ENCODE measurements around the gene OR13A1.
"Not testable (repeated sequence)": the region's sequence is repeated elsewhere in the genome, so short reads cannot be mapped to it uniquely, and the experiment has no call there.

OR13A1 gene

GRCh38 chr10:45280113-45280760 lies 35.2 kb downstream of the OR13A1 start:
- no peak for DNase-seq

DNA sequence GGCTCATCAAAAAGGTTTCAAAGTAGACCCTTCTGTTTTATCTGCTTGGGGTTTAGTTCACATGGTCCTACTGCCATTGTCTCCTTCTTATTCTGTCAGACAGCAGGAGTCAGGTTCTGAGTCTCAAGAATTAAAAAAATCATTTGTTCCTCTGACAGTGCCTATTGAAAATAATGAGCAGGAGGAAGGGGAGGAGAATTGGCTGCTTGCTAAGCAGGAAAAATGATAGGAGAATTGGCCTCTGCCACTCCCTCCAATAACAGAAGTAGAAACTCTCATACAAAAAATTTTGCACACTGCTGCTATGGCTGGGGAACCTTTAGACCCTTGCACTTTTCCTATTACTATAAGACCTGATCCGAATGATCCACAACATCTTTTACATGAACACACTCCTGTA lies 35.7 kb downstream of the OR13A1 start:
- DNase-seq: no peak

GRCh38 chr10:45278860-45279498 lies 36.4 kb downstream of the OR13A1 start:
- no peak for DNase-seq

DNA sequence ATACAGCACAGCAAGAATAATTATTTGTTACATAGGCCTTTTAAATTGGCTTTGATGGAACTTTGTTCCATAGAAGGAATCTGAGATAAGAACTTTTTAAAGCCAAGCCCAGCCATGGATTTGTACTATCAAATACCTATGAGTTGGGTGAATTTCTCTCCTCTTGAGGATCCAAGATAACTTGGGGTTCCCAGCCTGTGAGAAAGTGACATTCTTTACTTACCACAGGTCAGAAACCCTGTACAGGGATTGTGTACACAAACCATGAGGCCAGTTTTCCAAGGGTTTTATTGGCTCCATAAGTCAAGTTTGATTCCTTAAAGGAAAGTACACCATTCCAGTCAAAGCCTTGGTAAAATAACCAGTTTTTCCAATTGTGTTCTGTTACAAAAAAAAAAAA lies 39.3 kb downstream of the OR13A1 start:
- not testable (repeated sequence) for DNase-seq

DNA sequence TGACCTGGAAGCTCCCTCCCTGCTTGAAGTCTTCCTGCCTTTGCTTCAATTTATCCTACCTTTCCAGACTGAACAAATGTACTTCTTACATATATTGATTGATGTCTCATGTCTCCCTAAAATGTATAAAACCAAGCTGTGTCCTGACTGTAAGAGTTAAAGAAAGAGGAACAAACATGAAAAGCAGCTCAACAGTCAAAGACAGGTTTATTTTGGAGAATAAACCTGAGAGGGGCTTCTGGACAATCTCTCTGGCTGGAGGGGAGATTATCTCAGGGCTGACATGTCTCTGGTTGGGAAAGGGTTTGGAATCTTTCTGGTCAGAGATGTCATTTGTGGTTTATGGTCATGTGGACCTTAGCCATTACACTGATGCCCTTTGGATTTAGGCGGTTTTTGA lies 41.0 kb downstream of the OR13A1 start:
- no peak for DNase-seq

- DNase-seq: not testable (repeated sequence)
These were observed 47.6 kb downstream of the OR13A1 start for GRCh38 chr10:45267777-45268176.

GRCh38 chr10:45265996-45266395 lies 49.4 kb downstream of the OR13A1 start:
- no peak for DNase-seq

GRCh38 chr10:45261946-45262345 lies 53.5 kb downstream of the OR13A1 start:
- no peak for DNase-seq

GRCh38 chr10:45261243-45261775 lies 54.1 kb downstream of the OR13A1 start:
- DNase-seq: no peak

DNA sequence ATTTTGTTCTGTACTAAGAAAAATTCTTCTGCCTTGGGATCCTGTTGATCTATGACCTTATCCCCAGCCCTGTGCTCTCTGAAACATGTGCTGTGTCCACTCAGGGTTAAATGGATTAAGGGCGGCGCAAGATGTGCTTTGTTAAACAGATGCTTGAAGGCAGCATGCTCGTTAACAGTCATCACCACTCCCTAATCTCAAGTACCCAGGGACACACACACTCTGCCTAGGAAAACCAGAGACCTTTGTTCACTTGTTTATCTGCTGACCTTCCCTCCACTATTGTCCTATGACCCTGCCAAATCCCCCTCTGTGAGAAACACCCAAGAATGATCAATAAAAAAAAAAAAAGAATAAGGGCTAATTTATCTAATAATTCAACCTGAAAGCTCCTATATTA lies 54.8 kb downstream of the OR13A1 start:
- DNase-seq: not testable (repeated sequence)

DNA sequence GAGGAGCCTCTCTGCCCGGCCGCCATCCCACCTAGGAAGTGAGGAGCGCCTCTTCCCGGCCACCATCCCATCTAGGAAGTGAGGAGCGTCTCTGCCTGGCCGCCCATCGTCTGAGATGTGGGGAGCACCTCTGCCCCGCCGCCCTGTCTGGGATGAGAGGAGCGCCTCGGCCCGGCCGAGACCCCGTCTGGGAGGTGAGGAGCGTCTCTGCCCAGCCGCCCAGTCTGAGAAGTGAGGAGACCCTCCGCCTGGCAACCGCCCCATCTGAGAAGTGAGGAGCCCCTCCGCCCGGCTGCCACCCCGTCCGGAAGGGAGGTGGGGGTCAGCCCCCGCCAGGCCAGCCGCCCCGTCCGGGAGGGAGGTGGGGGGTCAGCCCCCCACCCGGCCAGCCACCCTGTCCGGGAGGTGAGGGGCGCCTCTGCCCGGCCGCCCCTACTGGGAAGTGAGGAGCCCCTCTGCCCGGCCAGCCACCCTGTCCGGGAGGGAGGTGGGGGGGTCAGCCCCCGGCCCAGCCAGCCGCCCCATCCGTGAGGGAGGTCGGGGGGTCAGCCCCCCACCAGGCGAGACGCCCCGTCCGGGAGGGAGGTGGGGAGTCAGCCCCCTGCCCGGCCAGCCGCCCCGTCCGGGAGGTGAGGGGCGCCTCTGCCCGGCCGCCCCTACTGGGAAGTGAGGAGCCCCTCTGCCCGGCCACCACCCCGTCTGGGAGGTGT lies 55.5 kb downstream of the OR13A1 start:
- not testable (repeated sequence) for DNase-seq

DNA sequence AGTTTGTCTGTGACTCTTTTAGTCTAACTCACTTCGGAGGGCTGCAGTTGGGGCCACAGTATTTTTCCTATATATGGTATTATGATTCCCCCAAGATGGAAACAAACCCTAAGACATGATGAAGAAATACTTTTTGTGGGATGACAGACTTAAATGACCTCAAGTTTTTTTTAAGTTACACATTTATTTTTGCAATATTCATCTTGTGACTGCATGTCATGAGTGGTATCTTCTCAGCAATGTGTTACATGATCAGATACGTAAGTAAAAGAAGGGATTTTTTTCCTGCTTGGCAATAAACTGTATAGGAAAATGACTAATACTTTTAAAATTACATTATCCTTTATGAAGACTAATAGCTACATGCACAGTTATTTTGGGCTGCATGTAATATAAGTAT lies 57.8 kb downstream of the OR13A1 start:
- no peak for DNase-seq

DNA sequence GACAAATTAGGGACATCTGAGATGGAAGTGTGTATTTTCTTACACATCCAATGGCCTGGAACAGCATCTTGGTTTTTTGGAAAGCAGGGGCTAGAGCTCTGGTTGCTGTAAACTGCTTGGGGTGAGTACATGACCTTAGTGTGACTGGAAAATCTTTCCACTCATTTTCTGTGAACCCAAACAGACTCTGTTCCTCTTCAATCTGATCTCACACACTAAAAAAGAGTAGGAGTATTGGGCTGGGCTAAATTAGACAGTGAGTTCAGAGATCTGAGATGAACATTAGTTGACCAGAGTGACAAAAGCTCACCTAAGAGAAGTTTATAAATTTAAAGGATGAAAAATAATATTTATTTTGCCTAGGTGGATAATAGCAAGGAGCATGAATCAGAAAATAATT lies 59.2 kb downstream of the OR13A1 start:
- no peak for DNase-seq

DNA sequence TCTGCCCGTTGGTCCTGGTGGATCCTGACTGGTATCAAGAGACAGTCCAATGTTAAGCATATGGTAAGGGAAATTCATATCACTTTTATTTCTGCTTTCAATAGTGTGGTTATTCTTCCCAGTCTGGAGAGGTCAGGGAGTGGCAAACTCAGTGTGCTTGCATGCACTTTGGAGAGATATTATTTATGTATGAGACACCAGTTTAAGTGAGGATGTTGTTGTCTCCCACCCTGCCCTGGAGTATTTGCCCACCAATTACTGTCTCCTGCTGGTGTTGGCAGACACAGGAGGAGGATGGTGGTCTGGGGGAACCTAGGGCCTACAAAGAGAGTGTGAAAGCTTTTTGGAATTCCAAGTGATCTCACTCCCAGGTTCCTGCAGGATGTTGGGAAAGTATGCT lies 59.7 kb downstream of the OR13A1 start:
- DNase-seq: no peak

GRCh38 chr10:45254892-45255291 lies 60.5 kb downstream of the OR13A1 start:
- DNase-seq: no peak

DNA sequence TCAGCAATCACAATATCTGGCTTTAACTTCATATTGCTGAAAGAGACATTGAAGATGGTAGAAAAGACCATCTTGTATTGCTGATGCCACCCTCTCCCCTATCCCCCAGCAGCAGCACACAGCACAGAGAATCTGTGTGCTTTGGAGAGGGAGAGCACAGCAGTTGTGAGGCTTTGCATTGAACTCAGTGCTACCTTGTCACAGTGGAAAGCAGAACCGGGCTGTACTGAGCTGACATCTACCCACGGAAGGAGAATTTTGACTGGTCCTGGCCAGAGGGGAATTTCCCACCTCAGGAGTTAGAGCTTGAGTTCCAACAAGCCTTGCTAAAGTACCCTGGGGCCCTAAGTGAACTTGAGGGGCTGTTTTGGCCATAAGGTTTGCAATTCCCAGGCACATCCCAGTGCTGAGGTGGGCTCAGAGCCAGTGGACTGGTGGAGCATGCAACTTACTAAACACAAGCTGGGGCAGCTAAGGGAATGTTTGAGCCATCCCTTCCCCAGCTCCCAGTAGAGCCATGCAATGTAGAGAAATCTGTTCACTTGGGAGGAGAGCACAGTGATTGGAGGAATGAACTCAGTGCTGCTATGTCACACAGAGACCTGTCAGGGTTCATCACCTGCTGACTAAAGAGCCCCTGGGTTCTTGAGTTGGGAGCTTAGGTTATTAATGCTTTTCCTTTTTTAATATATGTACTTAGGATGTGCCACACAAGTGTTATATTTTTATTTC lies 62.1 kb downstream of the OR13A1 start:
- no peak for DNase-seq

Measured in NCI-H1105 treated with DMSO at 0.1 percent for 48 hours (cell line).